Measurements from ENCODE around the gene TERT. TPM values are rescaled to one million over a fixed set of nuclear protein-coding genes. Genes with fewer than 3 reads are reported as not detected.
A peak's percentile ranks its signal among the peaks of the same experiment; 100 is the strongest.

Gene TERT
- total RNA-seq, 1 donor from 2014 or later: not detected

GRCh38 chr5:1323803-1324173 is 28.9 kb upstream of the TERT start:
- DNase-seq (ENCODE audit: low spot score): no peak
- Mint-ChIP-seq H3K4me3 (ENCODE audit: unreplicated experiment) (no peak overlapping the region), H3K27ac (ENCODE audit: unreplicated experiment) (no peak overlapping the region), H3K4me1 (ENCODE audit: low read depth) (peaks cover 23% of the 10 kb centered on the region), H3K36me3 (ENCODE audit: low read depth) (peaks cover 50% of the 10 kb centered on the region), H3K27me3 (ENCODE audit: low read depth) (no peaks in the 10 kb centered on the region), H3K9me3 (ENCODE audit: low read depth) (peaks cover 22% of the 10 kb centered on the region)
- no peak for TF ChIP-seq CTCF (IDR thresholded peaks at IDR 0.05)

DNA sequence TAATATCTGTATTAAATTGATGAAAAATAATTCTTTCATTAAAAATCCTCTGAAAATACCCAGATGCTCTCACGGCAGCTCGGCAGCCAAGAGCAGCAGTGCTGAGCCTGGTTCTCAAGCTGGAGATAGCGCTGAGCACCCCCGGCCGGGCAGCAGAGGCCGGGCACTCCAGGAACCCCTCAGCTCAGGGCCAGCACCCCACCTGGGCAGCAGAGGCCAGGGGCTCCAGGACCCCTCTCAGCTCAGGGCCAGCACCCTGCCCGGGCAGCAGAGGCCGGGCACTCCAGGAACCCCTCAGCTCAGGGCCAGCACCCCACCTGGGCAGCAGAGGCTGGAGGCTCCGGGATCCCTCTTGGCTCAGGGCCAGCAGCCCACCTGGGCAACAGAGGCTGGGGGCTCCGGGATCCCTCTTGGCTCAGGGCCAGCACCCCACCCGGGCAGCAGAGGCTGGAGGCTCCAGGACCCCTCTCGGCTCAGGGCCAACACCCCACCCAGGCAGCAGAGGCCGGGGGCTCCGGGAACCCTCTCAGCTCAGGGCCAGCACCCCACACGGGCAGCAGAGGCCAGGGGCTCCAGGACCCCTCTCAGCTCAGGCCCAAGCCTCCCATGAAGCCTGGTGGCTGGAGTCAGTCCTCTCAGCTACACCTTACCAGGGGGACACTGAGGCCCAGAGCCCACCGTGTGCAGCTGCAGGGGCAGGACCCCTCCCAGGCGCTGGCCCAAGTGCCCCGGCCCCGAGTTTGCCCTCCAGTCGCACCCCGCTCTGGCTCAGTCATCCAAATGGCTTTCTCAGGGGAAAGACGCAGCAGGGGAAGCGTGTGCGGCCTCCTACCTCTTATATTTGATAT is 28.3 kb upstream of the TERT start:
- no peak for TF ChIP-seq CTCF (IDR thresholded peaks at IDR 0.05)
- no peak for DNase-seq (ENCODE audit: low spot score)
- H3K9me3 Mint-ChIP-seq (ENCODE audit: low read depth): peaks cover 16% of the 10 kb centered on the region
- no peaks in the 10 kb centered on the region for H3K27me3 Mint-ChIP-seq (ENCODE audit: low read depth)
- no peak overlapping the region for H3K27ac Mint-ChIP-seq (ENCODE audit: unreplicated experiment)
- peaks cover 17% of the 10 kb centered on the region for H3K4me1 Mint-ChIP-seq (ENCODE audit: low read depth)
- peaks cover 44% of the 10 kb centered on the region for H3K36me3 Mint-ChIP-seq (ENCODE audit: low read depth)
- no peak overlapping the region for H3K4me3 Mint-ChIP-seq (ENCODE audit: unreplicated experiment)

DNA sequence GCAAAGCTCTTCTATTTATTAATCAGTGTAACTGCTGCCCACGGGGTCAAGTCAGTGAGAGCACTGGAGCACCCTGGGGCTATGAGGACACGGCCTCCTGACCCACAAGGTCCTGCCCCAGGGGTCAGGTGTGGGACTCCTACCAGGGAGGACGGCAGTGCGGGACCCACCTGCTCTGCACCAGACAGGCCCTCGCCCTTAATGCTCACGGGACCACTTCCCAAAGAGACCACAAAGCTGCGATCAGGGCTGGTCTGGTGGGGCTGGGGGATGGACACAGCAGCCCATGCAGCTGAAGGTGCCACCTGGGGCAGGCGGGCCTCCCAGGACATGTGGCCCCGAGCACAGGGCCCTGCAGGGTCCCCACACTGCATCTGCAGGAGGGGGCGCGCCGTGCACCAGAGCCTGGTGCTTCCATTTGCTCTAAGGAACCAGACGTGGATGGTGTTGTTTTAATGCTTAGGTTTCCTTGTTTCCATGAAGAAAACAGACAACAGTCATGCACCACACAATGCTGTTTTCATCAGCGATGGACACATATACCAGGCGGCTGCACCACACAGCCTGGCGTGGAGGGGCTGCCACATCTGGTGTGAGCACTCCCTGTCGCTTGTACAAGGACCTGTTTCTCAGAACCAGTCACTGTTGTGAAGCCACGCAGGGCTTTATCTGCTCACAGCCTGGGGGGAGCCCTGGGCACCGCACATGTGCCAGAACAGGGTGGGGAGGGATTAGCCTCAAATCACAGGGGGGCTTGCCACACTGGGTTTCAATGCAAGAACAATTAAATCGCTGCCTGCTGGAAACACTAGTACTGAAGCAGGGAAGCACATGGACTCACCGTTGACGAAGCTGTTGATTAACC is 27.4 kb upstream of the TERT start:
- H3K27ac Mint-ChIP-seq (ENCODE audit: unreplicated experiment): no peak overlapping the region
- peak; percentile 89 for DNase-seq (ENCODE audit: low spot score)

DNA sequence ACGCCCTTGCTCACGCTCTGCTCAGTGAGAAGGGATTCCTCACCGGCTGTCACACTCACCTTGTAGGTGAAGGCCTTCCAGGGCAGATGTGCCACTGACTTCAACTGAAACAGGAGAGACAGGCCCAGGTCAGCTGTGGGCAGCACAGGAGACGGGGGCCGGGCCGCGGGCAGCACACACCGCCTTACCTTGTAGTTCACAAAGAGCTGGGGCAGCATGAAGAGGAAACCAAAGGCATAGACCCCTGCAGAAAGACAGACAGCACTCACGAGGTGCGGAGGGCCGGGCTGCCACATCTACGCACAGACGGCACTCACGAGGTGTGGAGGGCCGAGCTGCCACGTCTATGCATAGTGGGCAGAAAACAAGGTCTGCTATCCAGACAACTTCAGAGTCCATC is 26.7 kb upstream of the TERT start:
- Mint-ChIP-seq H3K36me3 (ENCODE audit: low read depth) (peaks cover 43% of the 10 kb centered on the region), H3K9me3 (ENCODE audit: low read depth) (peaks cover 4% of the 10 kb centered on the region), H3K27ac (ENCODE audit: unreplicated experiment) (no peak overlapping the region), H3K4me3 (ENCODE audit: unreplicated experiment) (no peak overlapping the region), H3K4me1 (ENCODE audit: low read depth) (peaks cover 5% of the 10 kb centered on the region), H3K27me3 (ENCODE audit: low read depth) (no peaks in the 10 kb centered on the region)
- no peak for TF ChIP-seq CTCF (IDR thresholded peaks at IDR 0.05)
- DNase-seq (ENCODE audit: low spot score): peak; percentile 78

More for the DNA sequence above, 27.4 kb upstream of the TERT start:
- peaks cover 12% of the 10 kb centered on the region for H3K4me1 Mint-ChIP-seq (ENCODE audit: low read depth)
- H3K4me3 Mint-ChIP-seq (ENCODE audit: unreplicated experiment): no peak overlapping the region
- H3K9me3 Mint-ChIP-seq (ENCODE audit: low read depth): peaks cover 11% of the 10 kb centered on the region
- TF ChIP-seq CTCF (IDR thresholded peaks at IDR 0.05): no peak
- H3K36me3 Mint-ChIP-seq (ENCODE audit: low read depth): peaks cover 46% of the 10 kb centered on the region
- no peaks in the 10 kb centered on the region for H3K27me3 Mint-ChIP-seq (ENCODE audit: low read depth)
